ENCODE results near the gene F2. TPM values are rescaled to one million over a fixed set of nuclear protein-coding genes. Genes with fewer than 3 reads are reported as not detected.

The F2 gene
- total RNA-seq, 1 donor from 2014 or later: 22.8 TPM

DNA sequence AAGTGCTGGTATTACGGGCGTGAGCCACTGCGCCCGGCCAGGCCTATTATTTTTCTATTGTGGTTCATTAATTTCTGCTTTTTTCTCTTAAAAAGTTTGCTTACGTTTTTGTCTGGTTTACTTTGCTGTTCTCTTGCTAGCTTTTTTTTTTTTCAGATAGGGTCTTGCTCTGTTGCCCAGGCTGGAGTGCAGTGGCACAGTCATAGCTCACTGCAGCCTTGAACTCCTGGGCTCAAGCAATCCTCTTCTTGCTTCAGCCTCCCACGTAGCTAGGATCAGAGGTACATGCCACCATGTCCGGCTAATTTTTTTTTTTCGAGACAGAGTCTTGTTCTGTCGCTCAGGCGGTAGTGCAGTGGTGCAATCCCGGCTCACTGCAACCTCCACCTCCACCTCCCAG is 18.7 kb downstream of the F2 start:
- no peaks in the 10 kb centered on the region for H3K9me3 Mint-ChIP-seq (ENCODE audit: low read depth)
- no peaks in the 10 kb centered on the region for H3K4me1 Mint-ChIP-seq (ENCODE audit: low read depth)
- no peak for DNase-seq (ENCODE audit: low spot score, unreplicated experiment)
- no peak overlapping the region for H3K4me3 Mint-ChIP-seq (ENCODE audit: low read depth)
- H3K27ac Mint-ChIP-seq: peak overlapping the region; percentile 79
- peaks cover 25% of the 10 kb centered on the region for H3K36me3 Mint-ChIP-seq (ENCODE audit: insufficient read depth)
- no peaks in the 10 kb centered on the region for H3K27me3 Mint-ChIP-seq
- TF ChIP-seq CTCF (IDR thresholded peaks at IDR 0.05; ENCODE audit: unreplicated experiment): no peak

GRCh38 chr11:46738887-46739286 is 19.9 kb downstream of the F2 start:
- H3K36me3 Mint-ChIP-seq (ENCODE audit: insufficient read depth): peaks cover 30% of the 10 kb centered on the region
- no peak for DNase-seq (ENCODE audit: low spot score, unreplicated experiment)
- no peaks in the 10 kb centered on the region for H3K9me3 Mint-ChIP-seq (ENCODE audit: low read depth)
- no peak for TF ChIP-seq CTCF (IDR thresholded peaks at IDR 0.05; ENCODE audit: unreplicated experiment)
- H3K4me3 Mint-ChIP-seq (ENCODE audit: low read depth): no peak overlapping the region
- no peaks in the 10 kb centered on the region for H3K4me1 Mint-ChIP-seq (ENCODE audit: low read depth)
- no peaks in the 10 kb centered on the region for H3K27me3 Mint-ChIP-seq
- H3K27ac Mint-ChIP-seq: no peak overlapping the region

DNA sequence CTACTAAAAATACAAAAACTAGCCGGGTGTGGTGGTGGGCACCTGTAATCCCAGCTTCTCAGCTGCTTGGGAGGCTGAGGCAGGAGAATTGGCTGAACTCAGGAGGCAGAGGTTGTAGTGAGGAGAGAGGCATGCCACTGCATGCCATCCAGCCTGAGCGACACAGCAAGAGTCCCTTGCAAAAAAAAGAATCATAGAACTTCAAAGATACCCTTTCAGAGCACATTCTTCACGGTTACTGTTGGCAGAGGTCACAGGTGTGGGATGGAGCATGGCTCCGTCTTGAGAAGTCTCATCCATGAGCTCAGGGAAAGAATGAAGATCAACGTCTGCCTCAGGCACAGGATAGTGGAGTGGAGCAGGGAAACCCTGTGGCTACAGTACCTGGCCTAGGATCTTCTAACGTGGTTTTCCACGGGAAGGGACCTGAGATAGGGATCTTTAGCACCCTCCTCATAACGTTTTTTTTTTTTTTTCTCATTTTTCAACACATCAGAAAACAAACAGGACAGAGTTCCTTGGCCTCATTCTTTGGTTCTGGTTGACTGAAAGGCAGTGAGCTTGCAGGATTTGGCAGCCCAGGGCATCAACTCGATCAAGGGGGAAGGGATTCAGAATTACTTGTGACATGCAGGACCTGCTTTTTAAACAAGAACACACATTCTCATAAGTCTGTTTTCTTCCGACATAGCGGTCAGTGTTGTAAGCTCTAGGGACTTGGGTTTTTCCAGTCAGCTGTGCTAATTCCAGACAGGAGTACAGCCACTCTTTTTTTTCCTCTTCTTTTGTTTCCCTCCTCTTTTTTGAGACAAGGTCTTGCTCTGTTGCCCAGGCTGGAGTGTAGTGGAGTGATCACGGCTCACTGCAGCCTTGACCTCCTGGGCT is 22.8 kb downstream of the F2 start:
- no peak for DNase-seq (ENCODE audit: low spot score, unreplicated experiment)
- no peak overlapping the region for H3K4me3 Mint-ChIP-seq (ENCODE audit: low read depth)
- TF ChIP-seq CTCF (IDR thresholded peaks at IDR 0.05; ENCODE audit: unreplicated experiment): no peak
- no peaks in the 10 kb centered on the region for H3K9me3 Mint-ChIP-seq (ENCODE audit: low read depth)
- H3K27ac Mint-ChIP-seq: no peak overlapping the region
- no peaks in the 10 kb centered on the region for H3K27me3 Mint-ChIP-seq
- peaks cover 34% of the 10 kb centered on the region for H3K36me3 Mint-ChIP-seq (ENCODE audit: insufficient read depth)
- no peaks in the 10 kb centered on the region for H3K4me1 Mint-ChIP-seq (ENCODE audit: low read depth)

GRCh38 chr11:46743043-46743442 is 24.0 kb downstream of the F2 start:
- Mint-ChIP-seq H3K36me3 (ENCODE audit: insufficient read depth) (peaks cover 34% of the 10 kb centered on the region), H3K4me1 (ENCODE audit: low read depth) (no peaks in the 10 kb centered on the region), H3K4me3 (ENCODE audit: low read depth) (no peak overlapping the region), H3K27ac (peak overlapping the region; percentile 47), H3K9me3 (ENCODE audit: low read depth) (no peaks in the 10 kb centered on the region), H3K27me3 (no peaks in the 10 kb centered on the region)
- DNase-seq (ENCODE audit: low spot score, unreplicated experiment): no peak
- TF ChIP-seq CTCF (IDR thresholded peaks at IDR 0.05; ENCODE audit: unreplicated experiment): no peak

- DNase-seq (ENCODE audit: low spot score, unreplicated experiment): no peak
- no peaks in the 10 kb centered on the region for H3K9me3 Mint-ChIP-seq (ENCODE audit: low read depth)
- H3K4me1 Mint-ChIP-seq (ENCODE audit: low read depth): no peaks in the 10 kb centered on the region
- no peak for TF ChIP-seq CTCF (IDR thresholded peaks at IDR 0.05; ENCODE audit: unreplicated experiment)
- no peaks in the 10 kb centered on the region for H3K27me3 Mint-ChIP-seq
- H3K27ac Mint-ChIP-seq: no peak overlapping the region
- H3K4me3 Mint-ChIP-seq (ENCODE audit: low read depth): no peak overlapping the region
- H3K36me3 Mint-ChIP-seq (ENCODE audit: insufficient read depth): peaks cover 34% of the 10 kb centered on the region
Measured at GRCh38 chr11:46743693-46744339, 24.8 kb downstream of the F2 start.

Data from progenitor cell of endocrine pancreas (in vitro differentiated cells).